Osteocyte (in vitro differentiated cells): ENCODE measurements around the gene MORC2. TPM values are rescaled to one million over a fixed set of nuclear protein-coding genes. Genes with fewer than 3 reads are reported as not detected.

Source experiments
- DNase-seq: peaks from one replicate; pipeline ENCODE4 v3.0.0; 2021; ENCODE audit warnings: mixed read lengths; ENCODE audit not compliant: unreplicated experiment; ENCODE audit errors: extremely low spot score
- H3K27ac Mint-ChIP-seq: one replicate; pipeline ENCODE4 v1.8.0; 2021; ENCODE audit warnings: mild to moderate bottlenecking, mixed read lengths; ENCODE audit not compliant: unreplicated experiment
- H3K27me3 Mint-ChIP-seq: one replicate; pipeline ENCODE4 v1.8.0; 2021; ENCODE audit warnings: mixed read lengths; ENCODE audit not compliant: unreplicated experiment
- H3K36me3 Mint-ChIP-seq: one replicate; pipeline ENCODE4 v1.8.0; 2021; ENCODE audit warnings: mixed read lengths; ENCODE audit not compliant: unreplicated experiment
- H3K4me1 Mint-ChIP-seq: one replicate; pipeline ENCODE4 v1.8.0; 2021; ENCODE audit warnings: mixed read lengths; ENCODE audit not compliant: unreplicated experiment
- H3K4me3 Mint-ChIP-seq: one replicate; pipeline ENCODE4 v1.8.0; 2021; ENCODE audit warnings: mild to moderate bottlenecking, moderate library complexity, mixed read lengths; ENCODE audit not compliant: unreplicated experiment
- H3K9me3 Mint-ChIP-seq: one replicate; pipeline ENCODE4 v1.8.0; 2021; ENCODE audit warnings: mixed read lengths; ENCODE audit not compliant: unreplicated experiment
- total RNA-seq: library from RNA; stranded (reverse); gene quantifications from 2 replicates; pipeline ENCODE4 v1.2.1, GENCODE V29; 2021
- TF ChIP-seq, protein P1 (sequence below): fragments of 200-600 bp; sonication (generic); IDR thresholded peaks from 2 replicates; pipeline ENCODE4 v1.5.0; 2021; ENCODE audit warnings: antibody characterized with exemption, mild to moderate bottlenecking, moderate library complexity

The MORC2 gene
- total RNA-seq, 1 donor from 2014 or later, result 26.9 TPM

DNA sequence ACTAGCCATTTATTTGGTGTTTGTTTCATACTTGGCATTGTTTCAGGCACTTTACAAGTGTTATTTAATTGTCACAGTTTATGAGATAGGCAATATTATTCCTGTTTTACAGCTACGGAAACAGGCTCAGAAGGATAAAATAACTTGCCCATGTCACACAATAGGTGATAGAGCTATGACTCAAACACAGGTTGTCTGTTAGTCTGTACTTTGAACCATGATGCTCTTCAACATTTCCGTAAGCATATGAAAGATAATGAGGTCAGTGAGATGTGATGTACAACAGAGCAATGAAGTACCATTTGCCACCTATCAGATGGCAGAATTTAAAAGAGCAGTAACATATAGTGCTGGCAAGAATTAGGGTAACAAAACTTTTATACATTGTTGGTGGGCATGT lies 15.7 kb upstream of the MORC2 start:
- H3K4me3 Mint-ChIP-seq, result no peak overlapping the region
- peaks cover 52% of the 10 kb centered on the region for H3K9me3 Mint-ChIP-seq
- H3K4me1 Mint-ChIP-seq, result no peaks in the 10 kb centered on the region
- peaks cover 9% of the 10 kb centered on the region for H3K36me3 Mint-ChIP-seq
- TF ChIP-seq, protein P1, sequence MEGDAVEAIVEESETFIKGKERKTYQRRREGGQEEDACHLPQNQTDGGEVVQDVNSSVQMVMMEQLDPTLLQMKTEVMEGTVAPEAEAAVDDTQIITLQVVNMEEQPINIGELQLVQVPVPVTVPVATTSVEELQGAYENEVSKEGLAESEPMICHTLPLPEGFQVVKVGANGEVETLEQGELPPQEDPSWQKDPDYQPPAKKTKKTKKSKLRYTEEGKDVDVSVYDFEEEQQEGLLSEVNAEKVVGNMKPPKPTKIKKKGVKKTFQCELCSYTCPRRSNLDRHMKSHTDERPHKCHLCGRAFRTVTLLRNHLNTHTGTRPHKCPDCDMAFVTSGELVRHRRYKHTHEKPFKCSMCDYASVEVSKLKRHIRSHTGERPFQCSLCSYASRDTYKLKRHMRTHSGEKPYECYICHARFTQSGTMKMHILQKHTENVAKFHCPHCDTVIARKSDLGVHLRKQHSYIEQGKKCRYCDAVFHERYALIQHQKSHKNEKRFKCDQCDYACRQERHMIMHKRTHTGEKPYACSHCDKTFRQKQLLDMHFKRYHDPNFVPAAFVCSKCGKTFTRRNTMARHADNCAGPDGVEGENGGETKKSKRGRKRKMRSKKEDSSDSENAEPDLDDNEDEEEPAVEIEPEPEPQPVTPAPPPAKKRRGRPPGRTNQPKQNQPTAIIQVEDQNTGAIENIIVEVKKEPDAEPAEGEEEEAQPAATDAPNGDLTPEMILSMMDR, result no peak
- DNase-seq, result no peak
- H3K27ac Mint-ChIP-seq, result no peak overlapping the region
- H3K27me3 Mint-ChIP-seq, result no peaks in the 10 kb centered on the region

DNA sequence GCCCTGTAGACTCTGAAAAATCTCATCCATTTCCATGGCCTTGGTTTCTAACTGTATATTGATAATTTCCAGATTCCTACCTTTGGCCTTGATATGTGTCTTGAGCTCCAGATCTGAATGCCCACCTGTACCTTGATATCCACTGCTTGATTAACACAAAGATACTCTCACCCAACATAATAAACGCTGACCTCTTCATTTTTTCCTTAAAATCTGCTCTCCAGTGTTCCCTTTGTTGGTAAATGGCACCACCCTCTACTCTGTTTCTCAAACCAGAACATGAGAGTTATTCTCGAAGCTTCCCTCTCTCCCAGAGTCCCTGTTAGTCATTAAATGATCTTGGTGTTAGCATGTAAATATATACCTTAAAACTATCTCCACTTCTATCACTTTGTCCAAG lies 13.9 kb upstream of the MORC2 start:
- TF ChIP-seq, protein P1, result no peak
- Mint-ChIP-seq H3K27me3 (no peaks in the 10 kb centered on the region), H3K36me3 (peaks cover 21% of the 10 kb centered on the region), H3K9me3 (peaks cover 66% of the 10 kb centered on the region), H3K27ac (no peak overlapping the region), H3K4me1 (no peaks in the 10 kb centered on the region), H3K4me3 (no peak overlapping the region)
- no peak for DNase-seq

DNA sequence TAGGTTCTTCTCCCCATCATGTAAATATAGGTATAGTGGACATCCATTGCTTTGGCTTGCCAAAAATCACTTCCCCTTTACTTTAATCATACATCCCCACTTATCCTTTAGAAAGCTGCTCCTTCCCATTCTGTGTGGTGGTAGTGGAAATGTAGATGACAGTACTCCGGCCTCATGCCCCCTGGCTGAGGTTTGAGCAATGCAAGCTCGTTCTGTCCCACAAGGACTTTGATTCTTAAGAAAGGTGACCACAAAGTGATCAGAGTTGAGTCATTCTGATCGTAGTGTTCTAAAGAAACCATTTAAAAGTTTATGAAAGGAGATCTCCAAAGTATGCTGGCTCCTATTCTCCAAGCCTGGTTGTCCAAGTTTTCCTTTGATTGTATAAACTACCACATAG lies 11.4 kb upstream of the MORC2 start:
- Mint-ChIP-seq H3K27me3 (no peaks in the 10 kb centered on the region), H3K27ac (no peak overlapping the region), H3K36me3 (peaks cover 46% of the 10 kb centered on the region), H3K9me3 (peaks cover 67% of the 10 kb centered on the region), H3K4me3 (no peak overlapping the region), H3K4me1 (no peaks in the 10 kb centered on the region)
- TF ChIP-seq, protein P1, result no peak
- no peak for DNase-seq

DNA sequence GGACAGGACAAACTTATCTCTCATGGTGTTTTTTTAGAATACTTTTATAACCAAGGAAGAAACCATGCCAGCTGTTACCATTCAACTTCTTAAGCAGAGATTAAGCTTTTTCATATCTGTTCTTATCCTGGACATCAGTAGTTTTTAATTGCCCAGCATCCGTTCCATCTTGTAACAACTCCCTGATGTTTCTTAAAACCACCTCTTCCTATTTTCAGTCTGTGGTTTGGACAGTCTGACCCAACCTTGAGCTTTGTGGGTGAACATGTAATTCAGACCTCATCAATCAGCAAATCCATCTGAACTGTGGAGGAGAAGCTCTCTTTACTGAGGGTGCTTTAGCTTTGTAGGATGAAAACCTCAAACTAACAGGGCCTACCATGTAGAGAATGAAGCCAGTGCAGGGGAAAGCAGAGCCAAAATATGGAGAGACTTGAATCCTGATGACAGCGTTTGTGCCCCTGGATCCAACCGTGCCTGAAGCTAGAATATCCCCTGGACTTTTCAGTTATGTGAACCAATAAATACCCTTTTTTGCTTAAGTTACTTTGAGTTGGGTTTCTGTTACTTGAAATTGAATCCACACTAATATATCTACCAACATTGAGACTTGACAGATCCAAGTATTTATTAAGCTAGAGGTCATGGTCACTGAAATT lies 9.9 kb upstream of the MORC2 start:
- DNase-seq, result no peak
- Mint-ChIP-seq H3K4me3 (no peak overlapping the region), H3K4me1 (no peaks in the 10 kb centered on the region), H3K36me3 (peaks cover 57% of the 10 kb centered on the region), H3K9me3 (peaks cover 59% of the 10 kb centered on the region), H3K27ac (no peak overlapping the region), H3K27me3 (no peaks in the 10 kb centered on the region)
- TF ChIP-seq, protein P1, result no peak

DNA sequence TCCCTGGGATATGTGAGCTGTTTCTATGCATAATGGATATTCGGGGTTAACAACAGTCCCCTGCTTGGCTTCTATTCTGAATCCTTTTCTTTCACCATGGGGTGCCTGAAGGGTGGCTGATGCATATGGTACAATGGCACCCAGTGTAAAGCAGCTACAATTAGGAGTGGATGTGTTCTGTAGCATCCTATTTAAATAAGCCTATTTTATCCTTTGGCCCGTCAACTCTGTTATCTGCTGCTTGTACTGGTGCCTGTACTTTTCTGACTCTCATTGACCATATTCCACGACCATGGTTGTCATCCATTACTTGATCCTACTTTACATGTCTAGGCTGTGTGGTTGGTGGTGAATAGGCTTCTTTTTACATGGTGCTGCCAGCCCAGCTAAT lies 1.8 kb upstream of the MORC2 start:
- Mint-ChIP-seq H3K27ac (peak overlapping the region; percentile 82), H3K27me3 (no peaks in the 10 kb centered on the region), H3K4me1 (peaks cover 40% of the 10 kb centered on the region), H3K9me3 (peaks cover 36% of the 10 kb centered on the region), H3K4me3 (peak overlapping the region; percentile 93), H3K36me3 (peaks cover 62% of the 10 kb centered on the region)
- TF ChIP-seq, protein P1, result no peak
- DNase-seq, result no peak
